Activated effector memory CD4-positive, alpha-beta T cell treated with Interleukin-2 at 50 U/mL for 16 hours (primary cell): Measurements from ENCODE around the gene EPHB3.

Source experiments
- DNase-seq: peaks from one replicate; pipeline ENCODE4 v3.0.0-alpha.2; 2020

Gene EPHB3

DNA sequence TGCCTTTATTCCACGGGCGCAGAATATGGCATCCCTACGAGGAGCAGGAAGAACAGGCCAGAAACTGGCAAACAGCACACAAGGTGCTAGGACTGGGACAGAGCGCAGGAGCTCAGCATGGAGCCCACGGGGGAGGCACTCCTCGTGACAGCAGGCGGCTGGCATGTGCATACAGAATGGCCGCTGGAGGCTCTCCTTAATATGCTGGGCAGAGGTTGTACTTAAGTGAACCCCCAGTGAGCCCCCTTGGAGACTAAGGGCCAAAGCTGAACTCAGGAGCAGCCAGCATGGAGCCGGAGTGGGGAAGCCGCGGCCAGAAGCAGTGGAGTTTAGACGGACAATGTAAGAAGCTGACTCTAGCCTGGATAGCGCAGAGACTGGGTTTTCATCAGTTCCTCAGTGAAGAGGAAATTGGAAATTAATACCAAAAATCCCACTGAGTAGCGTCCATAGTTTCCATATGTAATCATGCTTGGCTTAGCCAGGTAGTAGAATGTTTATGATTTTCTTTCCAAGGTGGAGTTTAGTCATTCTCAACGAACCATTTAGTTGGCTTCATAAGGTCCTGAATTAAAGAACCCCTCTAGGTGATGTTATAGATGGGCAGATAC is 69.4 kb downstream of the EPHB3 start:
- no peak for DNase-seq

- DNase-seq: no peak
Measured at GRCh38 chr3:184631472-184631861, 69.9 kb downstream of the EPHB3 start.
